ENCODE results near the gene GDPD2. TPM values are rescaled to one million over a fixed set of nuclear protein-coding genes. Genes with fewer than 3 reads are reported as not detected.
A peak's percentile ranks its signal among the peaks of the same experiment; 100 is the strongest.

Gene GDPD2
- total and polyA plus RNA-seq, 2 donors (not counting 3 experiments of a cell fraction or from before 2014, with no cell fraction given): 0.08 to 0.29 TPM

GRCh38 chrX:70476934-70477733, 54.0 kb downstream of the GDPD2 start:
- TF ChIP-seq POLR2AphosphoS5 (IDR thresholded peaks at IDR 0.05; ENCODE audit: insufficient read depth, low read depth, low read length) (peak; percentile 16), CTCF (IDR thresholded peaks at IDR 0.05; ENCODE audit: extremely low read depth in 1 of 2, insufficient read depth in 1 of 2, low read depth in 1 of 2, low read length in 2 of 2) (no peak), FOS (IDR thresholded peaks at IDR 0.05; ENCODE audit: borderline replicate concordance, insufficient read depth, low read length) (peak; percentile 54)
- H3K36me3 ChIP-seq (ENCODE audit: control insufficient read depth in 2 of 2, extremely low read depth in 1 of 2, insufficient read depth in 2 of 2, low read length in 2 of 2): no peaks in the 10 kb centered on the region
- DNase-seq (ENCODE audit: low read depth, low spot score): peak; percentile 55
- FAIRE-seq: peak; percentile 83
- ChIA-PET CTCF (interaction anchor here (1.4 kb wide), 1 partner anchor 25 kb away, joined by 6 read pairs; no protein-coding TSS in a partner anchor), POLR2A (no interaction called here)
- H3K9me1 ChIP-seq (replicated peaks; ENCODE audit: control insufficient read depth, extremely low read depth, insufficient read depth, low read length): no peaks in the 10 kb centered on the region
- H3K79me2 ChIP-seq (ENCODE audit: control insufficient read depth, insufficient read depth, low read length): no peaks in the 10 kb centered on the region
- peak overlapping the region; percentile 66 for H3K27ac ChIP-seq (ENCODE audit: insufficient read depth, low read depth, low read length)
- peaks cover 40% of the 10 kb centered on the region for H3K4me1 ChIP-seq (ENCODE audit: control insufficient read depth, extremely low read depth, insufficient read depth, low read length)
- H3K9ac ChIP-seq (replicated peaks; ENCODE audit: extremely low read depth, insufficient read depth, low read length): no peak overlapping the region
- H3K27me3 ChIP-seq (ENCODE audit: control insufficient read depth in 2 of 2, insufficient read depth in 2 of 2, low read length in 2 of 2): no peaks in the 10 kb centered on the region
- intact Hi-C loops (cut with micrococcal nuclease): loop anchor here (2.0 kb wide), 1 partner anchor 22 kb away; no protein-coding TSS in a partner anchor
- dilution Hi-C loops (cut with MboI; ENCODE audit: extremely low pct_ligation_motif_present, low sequenced_read_pairs): no loop called here
- no peak overlapping the region for H3K4me3 ChIP-seq (replicated peaks in 1 of 3; ENCODE audit: insufficient read depth in 1 of 3, low read depth in 1 of 3, low read length in 3 of 3)
- no TSS peak for BruUV-seq (replicated peaks)
- H3K4me2 ChIP-seq (ENCODE audit: insufficient read depth, low read length): peak overlapping the region; percentile 18
- H4K20me1 ChIP-seq (replicated peaks; ENCODE audit: control insufficient read depth, extremely low read depth, insufficient read depth, low read length): no peaks in the 10 kb centered on the region
- peak overlapping the region; percentile 70 for H2AFZ ChIP-seq (ENCODE audit: low read depth, low read length)
- H3K9me3 ChIP-seq (replicated peaks; ENCODE audit: control insufficient read depth, insufficient read depth, low read length): no peaks in the 10 kb centered on the region

- no peaks in the 10 kb centered on the region for H3K79me2 ChIP-seq (ENCODE audit: control insufficient read depth, insufficient read depth, low read length)
- DNase-seq (ENCODE audit: low read depth, low spot score): no peak
- H3K4me3 ChIP-seq (replicated peaks in 1 of 3; ENCODE audit: insufficient read depth in 1 of 3, low read depth in 1 of 3, low read length in 3 of 3): no peak overlapping the region
- H3K4me2 ChIP-seq (ENCODE audit: insufficient read depth, low read length): no peak overlapping the region
- H3K9me3 ChIP-seq (replicated peaks; ENCODE audit: control insufficient read depth, insufficient read depth, low read length): no peaks in the 10 kb centered on the region
- H2AFZ ChIP-seq (ENCODE audit: low read depth, low read length): no peak overlapping the region
- no peaks in the 10 kb centered on the region for H3K9me1 ChIP-seq (replicated peaks; ENCODE audit: control insufficient read depth, extremely low read depth, insufficient read depth, low read length)
- BruUV-seq (replicated peaks): no TSS peak
- ChIA-PET CTCF (interaction anchor here (1.4 kb wide), 1 partner anchor 26 kb away, joined by 6 read pairs; no protein-coding TSS in a partner anchor), POLR2A (no interaction called here)
- no peak for TF ChIP-seq MAX (IDR thresholded peaks at IDR 0.05; ENCODE audit: insufficient read depth, insufficient read length)
- no peak for TF ChIP-seq POLR2A (IDR thresholded peaks at IDR 0.05; ENCODE audit: low read depth, low read length)
- no peak for TF ChIP-seq GATA2 (IDR thresholded peaks at IDR 0.05; ENCODE audit: insufficient read depth, insufficient read length, low read depth, low read length)
- TF ChIP-seq POLR2AphosphoS5 (IDR thresholded peaks at IDR 0.05; ENCODE audit: insufficient read depth, low read depth, low read length): no peak
- no peak for TF ChIP-seq CTCF (IDR thresholded peaks at IDR 0.05; ENCODE audit: extremely low read depth in 1 of 2, insufficient read depth in 1 of 2, low read depth in 1 of 2, low read length in 2 of 2)
- no peak for TF ChIP-seq FOS (IDR thresholded peaks at IDR 0.05; ENCODE audit: borderline replicate concordance, insufficient read depth, low read length)
- TF ChIP-seq MYC (IDR thresholded peaks at IDR 0.05; ENCODE audit: low read depth, low read length): no peak
- no peak for TF ChIP-seq JUN (IDR thresholded peaks at IDR 0.05; ENCODE audit: borderline replicate concordance, insufficient read depth, insufficient read length, low read depth)
- TF ChIP-seq EZH2 (IDR thresholded peaks at IDR 0.05; ENCODE audit: borderline replicate concordance, low read depth, low read length, severe bottlenecking): no peak
- peaks cover 40% of the 10 kb centered on the region for H3K4me1 ChIP-seq (ENCODE audit: control insufficient read depth, extremely low read depth, insufficient read depth, low read length)
- peak overlapping the region; percentile 66 for H3K27ac ChIP-seq (ENCODE audit: insufficient read depth, low read depth, low read length)
- H4K20me1 ChIP-seq (replicated peaks; ENCODE audit: control insufficient read depth, extremely low read depth, insufficient read depth, low read length): no peaks in the 10 kb centered on the region
- dilution Hi-C loops (cut with MboI; ENCODE audit: extremely low pct_ligation_motif_present, low sequenced_read_pairs) (no loop called here), intact Hi-C loops (cut with micrococcal nuclease) (loop anchor here (2.0 kb wide), 1 partner anchor 23 kb away; no protein-coding TSS in a partner anchor)
- no peaks in the 10 kb centered on the region for H3K27me3 ChIP-seq (ENCODE audit: control insufficient read depth in 2 of 2, insufficient read depth in 2 of 2, low read length in 2 of 2)
- FAIRE-seq: no peak
- no peak overlapping the region for H3K9ac ChIP-seq (replicated peaks; ENCODE audit: extremely low read depth, insufficient read depth, low read length)
- no peaks in the 10 kb centered on the region for H3K36me3 ChIP-seq (ENCODE audit: control insufficient read depth in 2 of 2, extremely low read depth in 1 of 2, insufficient read depth in 2 of 2, low read length in 2 of 2)
Measured at GRCh38 chrX:70477734-70478075, 54.6 kb downstream of the GDPD2 start.
